Esophagus muscularis mucosa (tissue), 4 donors: ENCODE measurements around the gene DLGAP5.

Experiments
- CTCF ChIP-seq, 3 experiments: fragments of 200-600 bp in 2 of 3; fragments of 450-650 bp in 1 of 3; sonication (generic) in 2 of 3; IDR thresholded peaks; one replicate each; pipeline ENCODE4 v1.5.1; 2017 to 2019; ENCODE audit warnings: antibody characterized with exemption in 3 of 3, mild to moderate bottlenecking in 2 of 3, moderate library complexity in 1 of 3
- EP300 ChIP-seq: sonication (generic); formaldehyde crosslinking; IDR thresholded peaks from one replicate; pipeline ENCODE4 v1.6.1; 2017; ENCODE audit warnings: antibody characterized with exemption
- POLR2A ChIP-seq: fragments of 450-650 bp; IDR thresholded peaks from one replicate; pipeline ENCODE4 v1.6.1; 2017; ENCODE audit warnings: antibody characterized with exemption, moderate library complexity, mild to moderate bottlenecking, low read depth
- POLR2AphosphoS5 ChIP-seq, 2 donors: sonication (generic); formaldehyde crosslinking; IDR thresholded peaks; one replicate each; pipeline ENCODE4 v1.6.1; 2017; ENCODE audit warnings: antibody characterized with exemption in 2 of 2

GRCh38 chr14:55105991-55106390, 85.4 kb downstream of the DLGAP5 start:
- no peak for TF ChIP-seq CTCF (IDR thresholded peaks at IDR 0.05)
- TF ChIP-seq POLR2A = no peak
- no peak for TF ChIP-seq EP300
- TF ChIP-seq POLR2AphosphoS5 (IDR thresholded peaks at IDR 0.05) = no peak
